NT2/D1 (cell line): ENCODE data around the gene PTGIR.

Experiments
- SUZ12 ChIP-seq: IDR thresholded peaks from 2 replicates; pipeline ENCODE4 v1.6.1; 2011; ENCODE audit not compliant: insufficient read length, insufficient read depth; ENCODE audit errors: extremely low read depth
- YY1 ChIP-seq: IDR thresholded peaks from 2 replicates; pipeline ENCODE4 v1.6.1; 2011; ENCODE audit not compliant: insufficient read length, insufficient read depth
- ZNF274 ChIP-seq: IDR thresholded peaks from 2 replicates; pipeline ENCODE4 v1.6.1; 2011; ENCODE audit warnings: mild to moderate bottlenecking, low read depth, low read length

DNA sequence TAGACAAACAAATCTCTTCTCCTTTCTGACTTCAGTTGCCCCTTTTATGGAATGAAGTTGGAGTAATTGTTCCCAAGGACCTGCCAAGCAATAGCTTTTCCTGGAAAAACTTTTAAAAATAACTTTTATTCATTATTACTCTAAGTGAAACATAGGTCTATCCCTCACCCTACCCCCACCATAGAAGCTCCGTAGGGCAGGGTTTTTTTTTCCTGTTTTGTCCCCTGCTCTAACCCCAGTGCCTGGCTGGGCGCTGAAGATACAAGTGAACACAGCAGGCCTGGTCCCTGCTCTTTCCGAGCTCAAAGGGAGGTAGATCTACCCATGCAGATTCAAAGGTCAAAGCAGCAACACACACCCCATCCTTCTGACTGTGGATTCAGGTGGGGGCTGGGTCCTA lies 19.8 kb upstream of the PTGIR start:
- TF ChIP-seq SUZ12: no peak
- TF ChIP-seq YY1: no peak
- no peak for TF ChIP-seq ZNF274
